Activated CD4-positive, alpha-beta memory T cell treated with anti-CD3 and anti-CD28 coated beads for 36 hours (primary cell): ENCODE results near the gene STK39. TPM values are rescaled to one million over a fixed set of nuclear protein-coding genes. Genes with fewer than 3 reads are reported as not detected.

ENCODE experiments used
- CTCF ChIA-PET: fragments of 350-600 bp; sonication (Branson Sonifier 250); formaldehyde crosslinking; loops from one replicate; lab custom pipeline; 2021; ENCODE audit warnings: antibody characterized with exemption, inconsistent platforms; lab: Charles Lee
- POLR2A ChIA-PET: fragments of 350-600 bp; sonication (Branson Sonifier 250); formaldehyde crosslinking; loops from one replicate; lab custom pipeline; 2021; ENCODE audit warnings: antibody characterized with exemption; lab: Charles Lee
- DNase-seq: peaks from one replicate; pipeline ENCODE4 v3.0.0-alpha.2; 2020
- H3K27ac Mint-ChIP-seq: one replicate; pipeline ENCODE4 v1.8.0; 2021; ENCODE audit warnings: mixed read lengths
- H3K27me3 Mint-ChIP-seq: one replicate; pipeline ENCODE4 v1.8.0; 2021; ENCODE audit warnings: mixed read lengths
- H3K36me3 Mint-ChIP-seq: one replicate; pipeline ENCODE4 v1.8.0; 2021; ENCODE audit warnings: mixed read lengths
- H3K4me1 Mint-ChIP-seq: one replicate; pipeline ENCODE4 v1.8.0; 2021; ENCODE audit warnings: low read depth, mixed read lengths
- H3K4me3 Mint-ChIP-seq: one replicate; pipeline ENCODE4 v1.8.0; 2021; ENCODE audit warnings: mild to moderate bottlenecking, mixed read lengths
- H3K9me3 Mint-ChIP-seq: one replicate; pipeline ENCODE4 v1.8.0; 2021; ENCODE audit warnings: mixed read lengths
- intact Hi-C: fragments of 100-400 bp; cut with micrococcal nuclease; formaldehyde crosslinking; loops from one replicate; pipeline ENCODE4 v1.15.1; 2023
- total RNA-seq, 2 experiments: library from RNA; stranded (reverse); gene quantifications; one replicate each; pipeline ENCODE4 v1.2.3, GENCODE V29; 2021

STK39 gene
- total RNA-seq, 2 experiments from 2014 or later: 53.8 to 55.4 TPM

DNA sequence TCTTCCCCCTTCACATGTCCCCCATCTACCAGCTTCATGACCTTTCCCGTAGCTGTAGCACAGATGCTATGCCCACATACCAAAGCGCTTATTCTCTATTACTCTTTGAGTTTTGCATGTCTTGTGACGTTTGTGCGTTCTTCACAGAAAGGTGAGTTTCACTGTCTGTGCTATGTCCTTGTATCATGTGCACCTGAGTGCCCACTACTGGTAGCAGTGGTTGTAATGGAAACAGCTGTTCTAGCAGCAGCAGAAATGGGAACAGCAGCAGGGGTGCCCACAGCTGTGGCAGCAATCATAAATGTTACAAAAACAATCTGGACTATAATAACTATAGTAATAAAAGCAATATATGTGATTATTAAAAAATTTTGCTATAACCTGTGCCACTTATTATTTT lies 127.1 kb downstream of the STK39 start:
- intact Hi-C loops: no loop called here
- H3K4me1 Mint-ChIP-seq: peaks cover 2% of the 10 kb centered on the region
- CTCF ChIA-PET: interaction anchor here (0.7 to 4.2 kb wide), 18 partner anchors 8 to 1581 kb away, joined by 3 to 50 read pairs (median 4); no protein-coding TSS in a partner anchor
- POLR2A ChIA-PET: no interaction called here
- H3K27me3 Mint-ChIP-seq: no peaks in the 10 kb centered on the region
- DNase-seq: no peak
- H3K27ac Mint-ChIP-seq: no peak overlapping the region
- H3K9me3 Mint-ChIP-seq: no peaks in the 10 kb centered on the region
- peaks cover 17% of the 10 kb centered on the region for H3K36me3 Mint-ChIP-seq
- no peak overlapping the region for H3K4me3 Mint-ChIP-seq

DNA sequence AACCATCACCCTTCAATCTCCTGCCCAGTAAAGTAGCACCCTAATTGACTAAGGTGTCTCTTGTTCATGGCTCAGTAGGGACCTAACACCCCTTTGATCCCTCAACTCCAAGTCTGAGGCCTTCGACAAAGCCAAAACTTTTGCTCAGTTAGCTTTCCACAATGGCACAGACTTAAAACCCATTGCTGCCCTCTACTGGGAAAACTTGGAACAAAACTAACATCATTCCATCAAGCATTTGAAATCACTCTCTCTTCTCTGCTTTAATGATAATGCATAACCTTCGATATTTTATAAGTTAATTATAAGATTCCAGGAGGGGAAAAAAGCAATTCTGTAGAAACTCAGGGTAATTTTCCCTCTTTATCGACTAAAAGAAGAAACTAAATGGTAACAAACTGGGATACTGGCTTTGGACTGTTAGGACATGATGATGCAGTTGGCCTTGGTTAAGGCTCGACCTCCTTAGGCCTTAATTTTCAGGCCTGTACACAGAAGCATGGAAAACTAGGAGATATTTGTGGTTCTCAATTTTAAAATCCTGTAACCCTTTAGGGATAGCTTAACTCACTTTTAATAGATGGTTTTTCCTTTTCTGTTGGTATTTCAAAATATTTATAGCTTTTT lies 127.8 kb downstream of the STK39 start:
- H3K27me3 Mint-ChIP-seq: no peaks in the 10 kb centered on the region
- intact Hi-C loops: loop anchor here (2.0 to 10.0 kb wide), 3 partner anchors 155 to 1581 kb away; partner anchors contain the start of gene B3GALT1
- H3K27ac Mint-ChIP-seq: no peak overlapping the region
- peaks cover 13% of the 10 kb centered on the region for H3K36me3 Mint-ChIP-seq
- H3K4me3 Mint-ChIP-seq: no peak overlapping the region
- H3K4me1 Mint-ChIP-seq: peaks cover under 1% of the 10 kb centered on the region
- no peak for DNase-seq
- ChIA-PET CTCF (interaction anchor here (0.7 to 4.2 kb wide), 57 partner anchors 9 to 1594 kb away, joined by 3 to 50 read pairs (median 4); no protein-coding TSS in a partner anchor), POLR2A (no interaction called here)
- no peaks in the 10 kb centered on the region for H3K9me3 Mint-ChIP-seq

GRCh38 chr2:168118733-168119514 lies 128.5 kb downstream of the STK39 start:
- DNase-seq: no peak
- intact Hi-C loops: loop anchor here (2.0 to 10.0 kb wide), 3 partner anchors 154 to 1580 kb away; partner anchors contain the start of gene B3GALT1

DNA sequence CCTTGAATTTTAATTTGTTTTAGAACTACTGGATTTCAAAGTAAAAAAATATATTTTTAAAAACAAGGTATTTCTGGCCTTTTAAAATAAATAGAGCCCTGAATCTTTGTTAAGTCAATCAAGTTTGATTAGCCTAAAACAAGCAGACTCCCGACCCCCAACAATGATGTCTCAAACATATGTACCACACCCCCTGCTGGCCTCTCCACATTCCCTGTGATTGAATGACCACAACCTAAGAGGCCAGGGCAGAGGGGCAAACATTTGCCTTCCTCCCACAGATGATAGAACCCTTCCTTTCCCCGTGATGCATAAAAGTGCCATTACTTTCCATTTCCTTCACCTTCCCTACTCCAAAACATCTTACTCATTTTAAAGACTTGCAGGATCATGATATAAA lies 130.9 kb downstream of the STK39 start:
- POLR2A ChIA-PET: no interaction called here
- no peak for DNase-seq
- Mint-ChIP-seq H3K27ac (no peak overlapping the region), H3K27me3 (no peaks in the 10 kb centered on the region), H3K4me1 (no peaks in the 10 kb centered on the region), H3K4me3 (no peak overlapping the region), H3K36me3 (peaks cover 10% of the 10 kb centered on the region), H3K9me3 (no peaks in the 10 kb centered on the region)
- intact Hi-C loops: loop anchor here (10.0 kb wide), 1 partner anchor 822 kb away; the partner anchor contains the start of gene B3GALT1
- CTCF ChIA-PET: no interaction called here

More at GRCh38 chr2:168118733-168119514, 128.5 kb downstream of the STK39 start:
- Mint-ChIP-seq H3K4me1 (no peaks in the 10 kb centered on the region), H3K36me3 (peaks cover 9% of the 10 kb centered on the region), H3K9me3 (no peaks in the 10 kb centered on the region), H3K27me3 (no peaks in the 10 kb centered on the region), H3K4me3 (no peak overlapping the region), H3K27ac (no peak overlapping the region)
- POLR2A ChIA-PET: no interaction called here
- CTCF ChIA-PET: interaction anchor here (0.6 to 4.2 kb wide), 69 partner anchors 10 to 1581 kb away, joined by 3 to 50 read pairs (median 4); no protein-coding TSS in a partner anchor

GRCh38 chr2:168114619-168115018 lies 132.8 kb downstream of the STK39 start:
- POLR2A ChIA-PET: no interaction called here
- DNase-seq: no peak
- H3K4me1 Mint-ChIP-seq: no peaks in the 10 kb centered on the region
- intact Hi-C loops: loop anchor here (10.0 kb wide), 1 partner anchor 820 kb away; the partner anchor contains the start of gene B3GALT1
- H3K27ac Mint-ChIP-seq: no peak overlapping the region
- no peaks in the 10 kb centered on the region for H3K27me3 Mint-ChIP-seq
- CTCF ChIA-PET: interaction anchor here (0.6 kb wide), 1 partner anchor 502 kb away, joined by 3 read pairs; no protein-coding TSS in a partner anchor
- no peaks in the 10 kb centered on the region for H3K9me3 Mint-ChIP-seq
- H3K4me3 Mint-ChIP-seq: no peak overlapping the region
- H3K36me3 Mint-ChIP-seq: peaks cover 11% of the 10 kb centered on the region

GRCh38 chr2:168114040-168114439 lies 133.4 kb downstream of the STK39 start:
- ChIA-PET CTCF (interaction anchor here (0.9 kb wide), 1 partner anchor 9 kb away, joined by 3 read pairs; no protein-coding TSS in a partner anchor), POLR2A (no interaction called here)
- no peak for DNase-seq
- Mint-ChIP-seq H3K27ac (no peak overlapping the region), H3K36me3 (peaks cover 14% of the 10 kb centered on the region), H3K9me3 (no peaks in the 10 kb centered on the region), H3K4me1 (no peaks in the 10 kb centered on the region), H3K27me3 (no peaks in the 10 kb centered on the region), H3K4me3 (no peak overlapping the region)
- intact Hi-C loops: loop anchor here (10.0 kb wide), 1 partner anchor 819 kb away; the partner anchor contains the start of gene B3GALT1

- H3K9me3 Mint-ChIP-seq: no peaks in the 10 kb centered on the region
- no peak overlapping the region for H3K4me3 Mint-ChIP-seq
- ChIA-PET POLR2A (no interaction called here), CTCF (interaction anchor here (1.1 to 7.4 kb wide), 2 partner anchors 10 to 12 kb away, joined by 3 to 50 read pairs; no protein-coding TSS in a partner anchor)
- no peak overlapping the region for H3K27ac Mint-ChIP-seq
- no peaks in the 10 kb centered on the region for H3K27me3 Mint-ChIP-seq
- H3K4me1 Mint-ChIP-seq: no peaks in the 10 kb centered on the region
- DNase-seq: no peak
- H3K36me3 Mint-ChIP-seq: peaks cover 28% of the 10 kb centered on the region
- intact Hi-C loops: no loop called here
Measured at GRCh38 chr2:168107322-168107721, 140.1 kb downstream of the STK39 start.

DNA sequence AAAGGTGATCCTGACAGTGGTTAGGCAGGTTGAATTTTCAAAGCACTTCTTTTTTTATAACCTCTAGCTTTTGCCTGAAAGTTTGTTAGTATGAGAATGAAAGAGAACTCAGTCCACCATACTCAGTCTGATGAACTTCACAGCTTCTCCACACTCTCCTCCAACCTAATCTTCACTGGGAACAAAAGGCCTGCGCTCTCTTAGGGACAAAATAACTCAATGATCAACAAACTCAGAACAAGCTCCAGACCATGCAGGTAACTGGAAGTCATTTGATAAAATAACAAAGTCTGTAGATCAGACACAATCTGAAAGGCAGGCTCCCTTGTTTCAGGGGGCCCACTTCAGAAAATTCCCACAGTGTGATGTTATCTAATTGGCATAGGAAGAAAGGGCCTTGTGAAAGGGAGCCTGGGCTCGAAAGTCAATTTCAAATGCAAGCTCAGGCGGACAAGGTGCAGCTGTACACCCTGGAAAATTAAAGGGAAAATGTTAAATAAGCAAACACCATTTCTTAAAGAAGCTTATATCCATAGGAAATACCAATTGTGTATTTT lies 142.2 kb downstream of the STK39 start:
- H3K4me3 Mint-ChIP-seq: no peak overlapping the region
- no peak for DNase-seq
- H3K27me3 Mint-ChIP-seq: no peaks in the 10 kb centered on the region
- no peak overlapping the region for H3K27ac Mint-ChIP-seq
- CTCF ChIA-PET: interaction anchor here (0.9 to 7.4 kb wide), 2 partner anchors 9 to 14 kb away, joined by 3 to 50 read pairs; no protein-coding TSS in a partner anchor
- intact Hi-C loops: no loop called here
- H3K9me3 Mint-ChIP-seq: no peaks in the 10 kb centered on the region
- POLR2A ChIA-PET: no interaction called here
- no peaks in the 10 kb centered on the region for H3K4me1 Mint-ChIP-seq
- H3K36me3 Mint-ChIP-seq: peaks cover 37% of the 10 kb centered on the region

DNA sequence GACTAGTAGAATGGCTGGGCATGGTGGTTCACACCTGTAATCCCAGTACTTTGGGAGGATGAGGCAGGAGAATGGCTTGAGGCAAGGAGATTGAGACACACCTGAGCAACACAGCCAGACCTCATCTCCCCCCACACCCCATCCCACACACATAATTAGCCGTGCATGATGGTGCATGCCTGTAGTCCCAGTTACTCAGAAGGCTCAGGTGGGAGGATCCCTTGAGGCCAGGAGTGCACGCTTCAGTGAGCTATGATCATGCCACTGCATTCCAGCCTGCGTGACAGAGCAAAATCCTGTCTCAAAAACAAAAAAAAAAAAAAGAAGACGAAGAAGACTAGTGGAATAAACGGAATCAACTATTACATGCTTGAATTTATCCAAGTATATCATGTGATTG lies 150.0 kb downstream of the STK39 start:
- H3K27me3 Mint-ChIP-seq: no peaks in the 10 kb centered on the region
- DNase-seq: no peak
- H3K27ac Mint-ChIP-seq: no peak overlapping the region
- CTCF ChIA-PET: no interaction called here
- no peak overlapping the region for H3K4me3 Mint-ChIP-seq
- POLR2A ChIA-PET: no interaction called here
- intact Hi-C loops: no loop called here
- H3K36me3 Mint-ChIP-seq: peaks cover 21% of the 10 kb centered on the region
- no peaks in the 10 kb centered on the region for H3K4me1 Mint-ChIP-seq
- H3K9me3 Mint-ChIP-seq: no peaks in the 10 kb centered on the region

- Mint-ChIP-seq H3K27me3 (no peaks in the 10 kb centered on the region), H3K9me3 (no peaks in the 10 kb centered on the region), H3K4me3 (no peak overlapping the region), H3K36me3 (peaks cover 13% of the 10 kb centered on the region), H3K27ac (no peak overlapping the region), H3K4me1 (peaks cover 2% of the 10 kb centered on the region)
- intact Hi-C loops: no loop called here
- DNase-seq: no peak
- ChIA-PET CTCF (no interaction called here), POLR2A (no interaction called here)
Measured at GRCh38 chr2:168096158-168096557, 151.2 kb downstream of the STK39 start.

- ChIA-PET CTCF (interaction anchor here (1.5 kb wide), 1 partner anchor 27 kb away, joined by 5 read pairs; no protein-coding TSS in a partner anchor), POLR2A (no interaction called here)
- H3K4me1 Mint-ChIP-seq: peaks cover 24% of the 10 kb centered on the region
- peaks cover 6% of the 10 kb centered on the region for H3K36me3 Mint-ChIP-seq
- H3K27me3 Mint-ChIP-seq: no peaks in the 10 kb centered on the region
- no peak overlapping the region for H3K27ac Mint-ChIP-seq
- intact Hi-C loops: no loop called here
- no peak for DNase-seq
- no peaks in the 10 kb centered on the region for H3K9me3 Mint-ChIP-seq
- H3K4me3 Mint-ChIP-seq: no peak overlapping the region
Measured at GRCh38 chr2:168091986-168092385, 155.4 kb downstream of the STK39 start.
